ENCODE data around the gene HNRNPLL.
"Not testable (repeated sequence)": the region's sequence is repeated elsewhere in the genome, so short reads cannot be mapped to it uniquely, and the experiment has no call there.

Gene HNRNPLL

DNA sequence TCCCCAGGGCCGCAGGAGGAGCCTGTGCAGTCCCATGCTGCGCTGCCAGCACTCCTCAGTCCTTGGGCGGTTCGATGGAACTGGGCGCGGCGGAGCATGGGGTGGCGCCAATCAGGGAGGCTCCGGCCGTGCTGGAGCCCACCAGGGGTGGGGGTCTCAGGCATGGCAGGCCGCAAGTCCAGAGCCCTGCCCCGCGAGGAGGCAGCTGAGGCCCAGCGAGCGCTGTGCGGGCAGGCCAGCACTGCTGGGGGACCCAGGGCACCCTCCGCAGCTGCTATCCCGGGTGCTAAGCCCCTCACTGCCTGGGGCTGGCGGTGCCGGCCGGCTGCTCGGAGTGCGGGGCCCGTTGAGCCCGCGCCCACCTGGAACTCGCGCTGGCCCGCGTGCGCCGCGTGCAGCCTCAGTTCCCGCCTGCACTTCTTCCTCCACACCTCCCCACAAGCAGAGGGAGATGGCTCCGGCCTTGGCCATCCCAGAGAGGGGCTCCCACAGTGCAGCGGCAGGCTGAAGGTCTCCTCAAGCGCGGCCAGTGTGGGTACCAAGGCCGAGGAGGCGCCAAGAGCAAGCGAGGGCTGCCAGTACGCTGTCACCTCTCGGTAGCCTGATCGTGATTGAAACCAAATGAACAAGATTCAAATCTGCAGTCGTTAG lies 40.4 kb upstream of the HNRNPLL start:
- no peak for DNase-seq (ENCODE audit: low read depth)
- TF ChIP-seq, protein P1, sequence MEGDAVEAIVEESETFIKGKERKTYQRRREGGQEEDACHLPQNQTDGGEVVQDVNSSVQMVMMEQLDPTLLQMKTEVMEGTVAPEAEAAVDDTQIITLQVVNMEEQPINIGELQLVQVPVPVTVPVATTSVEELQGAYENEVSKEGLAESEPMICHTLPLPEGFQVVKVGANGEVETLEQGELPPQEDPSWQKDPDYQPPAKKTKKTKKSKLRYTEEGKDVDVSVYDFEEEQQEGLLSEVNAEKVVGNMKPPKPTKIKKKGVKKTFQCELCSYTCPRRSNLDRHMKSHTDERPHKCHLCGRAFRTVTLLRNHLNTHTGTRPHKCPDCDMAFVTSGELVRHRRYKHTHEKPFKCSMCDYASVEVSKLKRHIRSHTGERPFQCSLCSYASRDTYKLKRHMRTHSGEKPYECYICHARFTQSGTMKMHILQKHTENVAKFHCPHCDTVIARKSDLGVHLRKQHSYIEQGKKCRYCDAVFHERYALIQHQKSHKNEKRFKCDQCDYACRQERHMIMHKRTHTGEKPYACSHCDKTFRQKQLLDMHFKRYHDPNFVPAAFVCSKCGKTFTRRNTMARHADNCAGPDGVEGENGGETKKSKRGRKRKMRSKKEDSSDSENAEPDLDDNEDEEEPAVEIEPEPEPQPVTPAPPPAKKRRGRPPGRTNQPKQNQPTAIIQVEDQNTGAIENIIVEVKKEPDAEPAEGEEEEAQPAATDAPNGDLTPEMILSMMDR (IDR thresholded peaks at IDR 0.05; ENCODE audit: control insufficient read depth, extremely low read depth, insufficient read depth): no peak
- H3K4me3 ChIP-seq (ENCODE audit: low read depth, low read length): no peak overlapping the region

DNA sequence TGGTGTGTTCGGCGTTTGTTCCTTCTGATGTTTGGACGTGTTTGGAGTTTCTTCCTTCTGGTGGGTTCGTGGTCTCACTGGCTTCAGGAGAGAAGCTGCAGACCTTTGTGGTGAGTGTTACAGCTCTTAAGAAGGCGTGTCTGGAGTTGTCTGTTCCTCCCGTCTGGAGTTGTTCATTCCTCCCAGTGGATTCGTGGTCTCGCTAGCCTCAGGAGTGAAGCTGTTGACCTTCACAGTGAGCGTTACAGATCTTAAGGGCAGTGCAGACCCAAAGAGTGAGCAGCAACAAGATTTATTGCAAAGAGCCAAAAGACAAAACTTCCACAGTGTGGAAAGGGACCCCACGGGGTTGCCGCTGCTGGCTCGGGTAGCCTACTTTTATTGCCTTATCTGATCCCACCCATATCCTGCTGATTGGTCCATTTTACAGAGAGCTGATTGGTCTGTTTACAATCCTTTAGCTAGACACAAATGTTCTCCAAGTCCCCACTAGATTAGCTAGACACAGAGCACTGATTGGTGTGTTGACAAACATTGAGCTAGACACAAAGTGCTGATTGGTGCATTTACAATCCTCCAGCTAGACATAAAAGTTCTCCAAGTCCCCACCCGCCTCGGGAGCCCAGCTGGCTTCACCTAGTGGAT lies 39.8 kb upstream of the HNRNPLL start:
- not testable (repeated sequence) for DNase-seq (ENCODE audit: low read depth); H3K4me3 ChIP-seq (ENCODE audit: low read depth, low read length)

DNA sequence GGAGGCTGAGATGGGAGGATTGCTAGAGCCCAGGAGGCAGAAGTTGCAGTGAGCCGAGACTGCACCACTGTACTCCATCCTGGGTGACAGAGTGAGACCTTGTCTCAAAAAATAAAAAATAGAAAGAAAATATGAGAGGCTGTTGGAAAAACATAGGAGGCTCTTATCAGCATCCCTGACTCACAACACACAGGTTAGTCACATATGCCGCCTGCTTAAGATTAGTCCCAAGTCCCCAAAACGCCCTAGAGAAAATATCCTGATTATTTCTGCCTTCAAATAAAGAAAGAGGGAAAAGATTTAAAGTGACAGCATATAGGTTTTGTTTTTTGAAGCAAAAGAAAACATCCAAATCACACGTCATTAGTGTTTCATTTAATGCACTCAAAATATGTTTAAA lies 33.3 kb upstream of the HNRNPLL start:
- TF ChIP-seq, protein P1 (IDR thresholded peaks at IDR 0.05; ENCODE audit: control insufficient read depth, extremely low read depth, insufficient read depth): no peak
- H3K4me3 ChIP-seq (ENCODE audit: low read depth, low read length): no peak overlapping the region

DNA sequence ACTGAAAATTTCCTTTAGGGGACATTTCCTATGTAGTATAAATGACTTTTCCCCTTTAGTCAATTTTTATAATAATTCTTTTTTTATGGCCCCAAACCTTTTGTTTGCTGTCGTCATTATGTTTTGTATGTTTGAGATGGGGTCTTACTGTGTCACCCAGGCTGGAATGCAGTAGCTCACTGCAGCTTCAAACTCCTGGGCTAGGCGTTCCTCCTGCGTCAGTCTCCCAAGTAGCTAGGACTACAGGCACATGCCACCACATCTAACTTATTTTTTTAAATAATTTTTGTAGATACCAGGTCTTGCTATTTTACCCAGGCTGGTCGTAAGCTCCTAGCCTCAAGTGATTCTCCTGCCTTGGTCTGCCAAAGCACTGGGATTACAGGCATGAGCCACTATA lies 32.4 kb upstream of the HNRNPLL start:
- no peak for DNase-seq (ENCODE audit: low read depth)
- TF ChIP-seq, protein P1 (IDR thresholded peaks at IDR 0.05; ENCODE audit: control insufficient read depth, extremely low read depth, insufficient read depth): no peak
- H3K4me3 ChIP-seq (ENCODE audit: low read depth, low read length): no peak overlapping the region

More for the DNA sequence above, 33.3 kb upstream of the HNRNPLL start:
- DNase-seq (ENCODE audit: low read depth): no peak

DNA sequence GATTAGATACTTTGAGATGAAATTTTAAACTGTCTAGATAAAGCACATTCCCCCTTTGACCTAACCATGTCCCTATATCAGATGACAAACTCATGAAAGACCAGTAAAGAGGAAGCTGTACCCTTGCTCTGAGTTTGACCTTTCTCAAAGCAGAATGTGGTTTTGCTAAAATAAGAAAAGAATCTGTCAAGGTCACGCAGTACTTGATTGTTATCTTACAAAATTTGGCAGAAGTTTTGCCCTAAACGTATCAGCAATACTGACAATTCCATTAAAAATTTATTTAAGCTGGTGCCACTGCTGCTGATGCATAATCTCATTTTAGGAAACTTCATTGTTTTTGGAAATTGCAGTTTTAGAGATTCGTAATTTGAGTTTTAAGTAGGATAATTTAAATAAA lies 32.0 kb upstream of the HNRNPLL start:
- TF ChIP-seq, protein P1 (IDR thresholded peaks at IDR 0.05; ENCODE audit: control insufficient read depth, extremely low read depth, insufficient read depth): no peak
- H3K4me3 ChIP-seq (ENCODE audit: low read depth, low read length): no peak overlapping the region
- DNase-seq (ENCODE audit: low read depth): no peak

DNA sequence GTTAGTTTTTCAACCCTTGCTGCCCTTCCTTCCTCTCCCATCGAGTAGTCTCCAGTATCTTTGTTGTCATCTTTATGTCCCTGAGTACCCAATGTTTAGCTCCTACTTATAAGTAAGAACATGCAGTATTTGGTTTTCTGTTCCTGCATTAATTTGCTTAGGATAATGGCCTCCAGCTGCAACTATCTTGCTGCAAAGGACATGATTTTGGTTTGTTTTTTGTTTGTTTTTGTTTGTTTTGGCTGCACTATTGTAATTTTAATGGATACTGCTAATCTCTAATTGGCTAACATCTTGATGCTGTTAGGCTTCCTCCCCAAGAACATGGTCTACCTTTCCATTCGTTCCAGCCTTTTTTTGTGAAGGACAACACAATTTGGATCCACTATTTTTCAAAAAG lies 31.2 kb upstream of the HNRNPLL start:
- no peak for DNase-seq (ENCODE audit: low read depth)
- TF ChIP-seq, protein P1 (IDR thresholded peaks at IDR 0.05; ENCODE audit: control insufficient read depth, extremely low read depth, insufficient read depth): no peak

DNA sequence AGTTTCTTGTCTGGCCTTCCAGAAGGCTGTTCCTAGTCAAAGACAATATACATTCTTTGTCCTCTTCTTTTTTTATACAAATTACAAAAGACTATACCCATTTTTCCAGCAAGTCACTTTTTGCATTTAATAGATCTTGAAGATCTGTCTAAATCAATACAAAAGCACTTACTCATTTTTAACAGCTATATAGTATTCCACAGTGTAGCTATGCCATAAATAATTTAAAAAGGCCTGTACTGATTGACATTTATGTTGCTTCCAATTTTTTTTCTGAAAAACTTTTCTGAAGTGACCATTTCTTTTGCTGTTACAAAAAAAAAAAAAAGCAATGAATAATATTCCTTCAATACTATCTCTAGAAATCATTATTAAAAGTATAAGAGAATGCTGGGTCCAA lies 30.3 kb upstream of the HNRNPLL start:
- no peak for DNase-seq (ENCODE audit: low read depth)
- TF ChIP-seq, protein P1 (IDR thresholded peaks at IDR 0.05; ENCODE audit: control insufficient read depth, extremely low read depth, insufficient read depth): no peak
- H3K4me3 ChIP-seq (ENCODE audit: low read depth, low read length): no peak overlapping the region

More for the DNA sequence above, 31.2 kb upstream of the HNRNPLL start:
- no peak overlapping the region for H3K4me3 ChIP-seq (ENCODE audit: low read depth, low read length)
